HepG2 (cell line): ENCODE results near the gene FAF1. TPM values are rescaled to one million over a fixed set of nuclear protein-coding genes. Genes with fewer than 3 reads are reported as not detected.

Experiments
- ATAC-seq: fragments of 200-7000 bp; cut with Tn5 transposase; 3 replicates; pipeline ENCODE4 v1.9.1; 2020; ENCODE audit warnings: mild to moderate bottlenecking, moderate library complexity
- BruUV-seq: library from RNA; stranded (reverse); fragments of 400-500 nt; replicated peaks from 2 replicates; lab custom pipeline; 2021; lab: Mats Ljungman, UMichigan
- CTCF ChIA-PET: fragments of 300-600 bp; formaldehyde crosslinking; extraction: SDS; loops from one replicate; lab custom pipeline; 2021; ENCODE audit warnings: low total read pairs, inconsistent platforms, low intra/inter-chr PET ratio; lab: Yijun Ruan, JAX
- POLR2A ChIA-PET: fragments of 350-600 bp; sonication (Branson Sonifier 250); formaldehyde crosslinking; loops from one replicate; lab custom pipeline; 2020; ENCODE audit warnings: antibody characterized with exemption, inconsistent platforms; lab: Yijun Ruan, JAX
- DNase-seq: peaks from one replicate; pipeline ENCODE4 v3.0.0-alpha.2; 2015; ENCODE audit warnings: low spot score
- FAIRE-seq: peaks from 3 replicates; lab custom pipeline; 2011; peaks lifted over from hg19 to GRCh38; lab: Jason Lieb, UNC
- H2AFZ ChIP-seq: one replicate; pipeline ENCODE4 v1.6.1; 2011; ENCODE audit warnings: low read length, inconsistent platforms
- H3K27ac ChIP-seq: fragments of 300-600 bp; 3 replicates; pipeline ENCODE4 v1.8.0; 2011; ENCODE audit warnings: mixed run types, mild to moderate bottlenecking, mixed read lengths, low read length, inconsistent platforms; ENCODE audit not compliant: insufficient read depth; ENCODE audit errors: extremely low read length
- H3K27me3 ChIP-seq, 2 experiments: fragments of 200-600 bp in 1 of 2; 2 replicates in 1 of 2; 3 replicates in 1 of 2; pipeline versions ENCODE4 v1.6.0 to v1.8.0; 2011; ENCODE audit warnings: low read length in 2 of 2, mild to moderate bottlenecking in 2 of 2, moderate library complexity in 2 of 2, inconsistent platforms in 1 of 2; ENCODE audit not compliant: insufficient read depth in 2 of 2, control insufficient read depth in 1 of 2
- H3K36me3 ChIP-seq, 2 experiments: fragments of 200-600 bp in 1 of 2; replicated peaks in 1 of 2; 2 replicates in 1 of 2; 3 replicates in 1 of 2; pipeline versions ENCODE4 v1.5.1 to v1.8.0; 2011; ENCODE audit warnings: low read length in 2 of 2, inconsistent platforms in 1 of 2; ENCODE audit not compliant: insufficient read depth in 2 of 2, control insufficient read depth in 1 of 2
- H3K4me1 ChIP-seq: 2 replicates; pipeline ENCODE4 v1.5.1; 2012; ENCODE audit warnings: low read length, inconsistent platforms; ENCODE audit not compliant: insufficient read depth
- H3K4me2 ChIP-seq: 2 replicates; pipeline ENCODE4 v1.6.0; 2011; ENCODE audit warnings: low read depth, low read length, inconsistent platforms
- H3K4me3 ChIP-seq, 3 experiments: fragments of 200-600 bp in 1 of 3; sonication (generic), shearing (Covaris generic) in 1 of 3; replicated peaks in 1 of 3; 2 replicates each; pipeline ENCODE4 v1.5.1; 2011 to 2016; ENCODE audit warnings: low read length in 3 of 3, inconsistent platforms in 2 of 3, low read depth in 2 of 3, mild to moderate bottlenecking in 2 of 3, control low read depth in 1 of 3, mixed read lengths in 1 of 3; ENCODE audit not compliant: insufficient read depth in 1 of 3
- H3K79me2 ChIP-seq: one replicate; pipeline ENCODE4 v1.6.1; 2011; ENCODE audit warnings: low read length, inconsistent platforms; ENCODE audit not compliant: insufficient read depth
- H3K9ac ChIP-seq: 2 replicates; pipeline ENCODE4 v1.6.0; 2011; ENCODE audit warnings: mild to moderate bottlenecking, low read depth, low read length, inconsistent platforms; ENCODE audit not compliant: insufficient read depth
- H3K9me3 ChIP-seq: 2 replicates; pipeline ENCODE4 v1.5.1; 2012; ENCODE audit warnings: mild to moderate bottlenecking, low read length
- H4K20me1 ChIP-seq: 2 replicates; pipeline ENCODE4 v1.6.0; 2011; ENCODE audit warnings: inconsistent platforms, mild to moderate bottlenecking, low read length, moderate library complexity; ENCODE audit not compliant: insufficient read depth
- DPF2 ChIP-seq: sonication (generic); formaldehyde crosslinking; IDR thresholded peaks from 2 replicates; pipeline ENCODE4 v1.4.0; 2020; ENCODE audit warnings: mild to moderate bottlenecking, low read depth, missing genetic modification reagents, borderline replicate concordance
- GATAD2A ChIP-seq: IDR thresholded peaks from 2 replicates; pipeline ENCODE4 v1.6.1; 2016
- HMG20B ChIP-seq: conservative IDR thresholded peaks from 2 replicates; pipeline ENCODE4 v1.6.1; 2016; ENCODE audit warnings: missing genetic modification reagents, missing compliant biosample characterization
- HNF1B ChIP-seq: sonication (generic); formaldehyde crosslinking; IDR thresholded peaks from 2 replicates; pipeline ENCODE4 v1.5.1; 2020; ENCODE audit warnings: mild to moderate bottlenecking, moderate library complexity, missing genetic modification reagents
- HOXA7 ChIP-seq: sonication (generic); formaldehyde crosslinking; IDR thresholded peaks from 2 replicates; pipeline ENCODE4 v1.8.1; 2022; ENCODE audit warnings: mild to moderate bottlenecking, missing genetic modification reagents, moderate library complexity
- SCMH1 ChIP-seq: sonication (generic); formaldehyde crosslinking; IDR thresholded peaks from 2 replicates; pipeline ENCODE4 v1.9.0; 2021; ENCODE audit warnings: missing genetic modification reagents, mild to moderate bottlenecking, borderline replicate concordance
- ZMYM2 ChIP-seq: sonication (generic); formaldehyde crosslinking; IDR thresholded peaks from 2 replicates; pipeline ENCODE4 v1.8.0; 2022; ENCODE audit warnings: mild to moderate bottlenecking, missing genetic modification reagents
- ZNF496 ChIP-seq: sonication (generic); formaldehyde crosslinking; IDR thresholded peaks from 2 replicates; pipeline ENCODE4 v1.8.1; 2023; ENCODE audit warnings: mild to moderate bottlenecking, moderate library complexity, missing genetic modification reagents; ENCODE audit not compliant: insufficient replicate concordance
- ZNF775 ChIP-seq: sonication (generic); formaldehyde crosslinking; IDR thresholded peaks from 2 replicates; pipeline ENCODE4 v1.4.0; 2020; ENCODE audit warnings: missing genetic modification reagents, mild to moderate bottlenecking, moderate library complexity, borderline replicate concordance
- ZNF776 ChIP-seq: sonication (generic); formaldehyde crosslinking; IDR thresholded peaks from 2 replicates; pipeline ENCODE4 v1.4.0; 2020; ENCODE audit warnings: mild to moderate bottlenecking, missing genetic modification reagents
- WGBS: methylation state at CpG from one replicate; pipeline ENCODE4 v1.1.6; 2017; ENCODE audit warnings: low lambda C conversion rate; 5-methylcytosine and 5-hydroxymethylcytosine counted together
- in situ Hi-C: cut with HindIII; loops from 2 replicates; pipeline ENCODE4 v1.10.0; 2017; ENCODE audit warnings: low pct_unique_long_range_greater_than_20kb; ENCODE audit not compliant: extremely low pct_ligation_motif_present
- intact Hi-C: fragments of 100-400 bp; cut with micrococcal nuclease; formaldehyde crosslinking; loops from one replicate; pipeline ENCODE4 v1.10.0; 2022; ENCODE audit not compliant: unreplicated experiment
- polyA plus RNA-seq, 8 experiments: library from polyadenylated mRNA; depleted of rRNA in 3 of 8; stranded (reverse) in 7 of 8; unstranded in 1 of 8; fragments of >200 nt; fragmentation: Illumina TruSeq in 4 of 8; extraction: Trizol in 4 of 8; gene quantifications; 2 replicates each; pipeline versions ENCODE4 v1.2.1 to v1.2.3, GENCODE V29; 2011 to 2016; ENCODE audit warnings: low read depth in 4 of 8, missing spikeins in 1 of 8, mixed read lengths in 1 of 8; ENCODE audit not compliant: insufficient read depth in 1 of 8
- total RNA-seq, 5 experiments: library from RNA; depleted of rRNA; stranded (reverse); fragments of >200 nt; fragmentation: Illumina TruSeq; extraction: Trizol; gene quantifications; 2 replicates each; pipeline ENCODE4 v1.2.3, GENCODE V29; 2016; ENCODE audit warnings: low read depth in 1 of 5
- TF ChIP-seq, protein P1 (sequence below): IDR thresholded peaks from 2 replicates; pipeline ENCODE4 v1.6.1; 2016; ENCODE audit warnings: mild to moderate bottlenecking, missing biosample characterization, missing genetic modification reagents
- TF ChIP-seq, protein P2 (sequence below): sonication (generic); formaldehyde crosslinking; IDR thresholded peaks from 2 replicates; pipeline ENCODE4 v1.4.0; 2020; ENCODE audit warnings: missing genetic modification reagents, borderline replicate concordance

FAF1 gene
- total and polyA plus RNA-seq, 2 of the 13 experiments (the other 11 are each of a cell fraction or from before 2014, with no cell fraction given), result 19.4 to 63.3 TPM

- POLR2A ChIA-PET, result no interaction called here
- no peak for ATAC-seq
- H3K4me1 ChIP-seq, result no peaks in the 10 kb centered on the region
- peaks cover 1 to 5% of the 10 kb centered on the region in 2 experiments; a peak in 2 of 5 replicates for H3K36me3 ChIP-seq
- no peak overlapping the region for H3K27ac ChIP-seq
- H3K9me3 ChIP-seq, result no peaks in the 10 kb centered on the region
- BruUV-seq, result no TSS peak
- H3K4me2 ChIP-seq, result no peak overlapping the region
- H3K9ac ChIP-seq, result no peak overlapping the region
- H3K79me2 ChIP-seq, result no peaks in the 10 kb centered on the region
- TF ChIP-seq SCMH1 (CRISPR knock-in tag) (no peak), HMG20B (CRISPR knock-in tag) (no peak)
- H3K4me3 ChIP-seq, result no peak overlapping the region
- in situ Hi-C loops, result no loop called here
- 82% methylated on average over 1 of the region's 1 CpG for WGBS
- no peak overlapping the region for H2AFZ ChIP-seq
- CTCF ChIA-PET, result no interaction called here
- intact Hi-C loops, result no loop called here
- no peak for FAIRE-seq
- no peak for DNase-seq
- H3K27me3 ChIP-seq, result no peaks in the 10 kb centered on the region
- no peaks in the 10 kb centered on the region for H4K20me1 ChIP-seq
Measured at GRCh38 chr1:50447961-50448360, 512.1 kb downstream of the FAF1 start.

DNA sequence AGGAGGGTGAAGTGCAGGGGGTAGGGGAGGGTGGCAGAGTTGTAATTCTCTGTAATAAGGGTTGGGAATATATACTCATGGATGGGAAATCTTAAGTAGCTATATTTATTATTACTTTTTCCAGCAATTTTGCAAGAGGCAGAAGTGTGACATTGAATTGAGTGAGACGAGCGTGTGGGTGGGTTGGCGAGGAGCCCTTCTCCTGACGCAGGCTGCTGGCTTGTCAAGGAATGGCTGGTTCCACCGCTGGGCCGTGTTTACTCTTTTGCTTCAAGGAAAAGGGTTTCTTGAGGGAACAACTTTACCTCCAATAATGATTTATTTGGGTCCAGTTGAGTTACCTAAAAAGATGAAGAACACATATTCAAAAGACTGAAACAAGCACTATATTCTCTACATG is 518.9 kb downstream of the FAF1 start:
- Histone ChIP-seq H3K4me1 (no peaks in the 10 kb centered on the region), H4K20me1 (no peaks in the 10 kb centered on the region), H2AFZ (no peak overlapping the region), H3K4me3 (no peak overlapping the region), H3K4me2 (no peak overlapping the region), H3K27me3 (no peaks in the 10 kb centered on the region), H3K36me3 (peaks cover 7 to 19% of the 10 kb centered on the region in 2 experiments; a peak in 3 of 5 replicates), H3K9me3 (no peaks in the 10 kb centered on the region), H3K79me2 (no peaks in the 10 kb centered on the region), H3K9ac (no peak overlapping the region), H3K27ac (no peak overlapping the region)
- in situ Hi-C loops (no loop called here), intact Hi-C loops (no loop called here)
- CTCF ChIA-PET, result no interaction called here
- FAIRE-seq (no peak), ATAC-seq (no peak), DNase-seq (no peak)
- BruUV-seq, result no TSS peak
- POLR2A ChIA-PET, result no interaction called here
- 98% methylated on average over 6 of the region's 6 CpGs for WGBS
- TF ChIP-seq DPF2 (no peak), ZNF496 (CRISPR knock-in tag) (no peak), HOXA7 (CRISPR knock-in tag) (no peak), ZMYM2 (CRISPR knock-in tag) (no peak), HNF1B (CRISPR knock-in tag) (no peak), ZNF775 (CRISPR knock-in tag) (no peak), GATAD2A (CRISPR knock-in tag) (no peak), ZNF776 (CRISPR knock-in tag) (no peak)
- TF ChIP-seq, protein P1, sequence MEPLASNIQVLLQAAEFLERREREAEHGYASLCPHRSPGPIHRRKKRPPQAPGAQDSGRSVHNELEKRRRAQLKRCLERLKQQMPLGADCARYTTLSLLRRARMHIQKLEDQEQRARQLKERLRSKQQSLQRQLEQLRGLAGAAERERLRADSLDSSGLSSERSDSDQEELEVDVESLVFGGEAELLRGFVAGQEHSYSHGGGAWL (CRISPR knock-in tag), result no peak
- TF ChIP-seq, protein P2, sequence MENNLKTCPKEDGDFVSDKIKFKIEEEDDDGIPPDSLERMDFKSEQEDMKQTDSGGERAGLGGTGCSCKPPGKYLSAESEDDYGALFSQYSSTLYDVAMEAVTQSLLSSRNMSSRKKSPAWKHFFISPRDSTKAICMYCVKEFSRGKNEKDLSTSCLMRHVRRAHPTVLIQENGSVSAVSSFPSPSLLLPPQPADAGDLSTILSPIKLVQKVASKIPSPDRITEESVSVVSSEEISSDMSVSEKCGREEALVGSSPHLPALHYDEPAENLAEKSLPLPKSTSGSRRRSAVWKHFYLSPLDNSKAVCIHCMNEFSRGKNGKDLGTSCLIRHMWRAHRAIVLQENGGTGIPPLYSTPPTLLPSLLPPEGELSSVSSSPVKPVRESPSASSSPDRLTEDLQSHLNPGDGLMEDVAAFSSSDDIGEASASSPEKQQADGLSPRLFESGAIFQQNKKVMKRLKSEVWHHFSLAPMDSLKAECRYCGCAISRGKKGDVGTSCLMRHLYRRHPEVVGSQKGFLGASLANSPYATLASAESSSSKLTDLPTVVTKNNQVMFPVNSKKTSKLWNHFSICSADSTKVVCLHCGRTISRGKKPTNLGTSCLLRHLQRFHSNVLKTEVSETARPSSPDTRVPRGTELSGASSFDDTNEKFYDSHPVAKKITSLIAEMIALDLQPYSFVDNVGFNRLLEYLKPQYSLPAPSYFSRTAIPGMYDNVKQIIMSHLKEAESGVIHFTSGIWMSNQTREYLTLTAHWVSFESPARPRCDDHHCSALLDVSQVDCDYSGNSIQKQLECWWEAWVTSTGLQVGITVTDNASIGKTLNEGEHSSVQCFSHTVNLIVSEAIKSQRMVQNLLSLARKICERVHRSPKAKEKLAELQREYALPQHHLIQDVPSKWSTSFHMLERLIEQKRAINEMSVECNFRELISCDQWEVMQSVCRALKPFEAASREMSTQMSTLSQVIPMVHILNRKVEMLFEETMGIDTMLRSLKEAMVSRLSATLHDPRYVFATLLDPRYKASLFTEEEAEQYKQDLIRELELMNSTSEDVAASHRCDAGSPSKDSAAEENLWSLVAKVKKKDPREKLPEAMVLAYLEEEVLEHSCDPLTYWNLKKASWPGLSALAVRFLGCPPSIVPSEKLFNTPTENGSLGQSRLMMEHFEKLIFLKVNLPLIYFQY (CRISPR knock-in tag), result no peak
